ENCODE measurements around the gene MRPL37.

MRPL37 gene

GRCh38 chr1:54241364-54241763 is 41.4 kb downstream of the MRPL37 start:
- no peak for DNase-seq

- no peak for DNase-seq
Measured at GRCh38 chr1:54243022-54243421, 43.1 kb downstream of the MRPL37 start.

- DNase-seq = no peak
Measured at GRCh38 chr1:54244655-54245054, 44.7 kb downstream of the MRPL37 start.

GRCh38 chr1:54245501-54245900 is 45.5 kb downstream of the MRPL37 start:
- no peak for DNase-seq

GRCh38 chr1:54246116-54246721 is 46.3 kb downstream of the MRPL37 start:
- DNase-seq = no peak

GRCh38 chr1:54247863-54248515 is 48.0 kb downstream of the MRPL37 start:
- no peak for DNase-seq

GRCh38 chr1:54248966-54249365 is 49.0 kb downstream of the MRPL37 start:
- DNase-seq = no peak

GRCh38 chr1:54249819-54250435 is 50.0 kb downstream of the MRPL37 start:
- no peak for DNase-seq

- DNase-seq = no peak
Measured at GRCh38 chr1:54250670-54251069, 50.7 kb downstream of the MRPL37 start.

GRCh38 chr1:54252371-54252936 is 52.5 kb downstream of the MRPL37 start:
- DNase-seq = no peak

- DNase-seq = no peak
Measured at GRCh38 chr1:54253480-54253879, 53.5 kb downstream of the MRPL37 start.

- DNase-seq = no peak
Measured at GRCh38 chr1:54254055-54254454, 54.1 kb downstream of the MRPL37 start.

GRCh38 chr1:54255026-54255702 is 55.2 kb downstream of the MRPL37 start:
- DNase-seq = no peak

GRCh38 chr1:54256522-54257345 is 56.8 kb downstream of the MRPL37 start:
- no peak for DNase-seq

- no peak for DNase-seq
Measured at GRCh38 chr1:54257346-54257620, 57.3 kb downstream of the MRPL37 start.

GRCh38 chr1:54257876-54258275 is 57.9 kb downstream of the MRPL37 start:
- no peak for DNase-seq

GRCh38 chr1:54259546-54260140 is 59.7 kb downstream of the MRPL37 start:
- DNase-seq = no peak

GRCh38 chr1:54260810-54261209 is 60.8 kb downstream of the MRPL37 start:
- DNase-seq = no peak

GRCh38 chr1:54262244-54262643 is 62.3 kb downstream of the MRPL37 start:
- no peak for DNase-seq

- DNase-seq = no peak
Measured at GRCh38 chr1:54263601-54264226, 63.7 kb downstream of the MRPL37 start.

GRCh38 chr1:54265126-54265525 is 65.2 kb downstream of the MRPL37 start:
- no peak for DNase-seq

GRCh38 chr1:54265659-54266058 is 65.7 kb downstream of the MRPL37 start:
- DNase-seq = no peak
